HL-60/S4 treated with retinoic acid at 250 ng/mL for 4 days and 3 days (cell line): ENCODE data around the gene ADARB2.

Source experiments
- in situ Hi-C: fragments of 300-500 bp; cut with MboI; formaldehyde crosslinking; loops from 2 replicates; pipeline ENCODE4 v1.7.0; 2022; ENCODE audit warnings: low sequenced_read_pairs

The ADARB2 gene

DNA sequence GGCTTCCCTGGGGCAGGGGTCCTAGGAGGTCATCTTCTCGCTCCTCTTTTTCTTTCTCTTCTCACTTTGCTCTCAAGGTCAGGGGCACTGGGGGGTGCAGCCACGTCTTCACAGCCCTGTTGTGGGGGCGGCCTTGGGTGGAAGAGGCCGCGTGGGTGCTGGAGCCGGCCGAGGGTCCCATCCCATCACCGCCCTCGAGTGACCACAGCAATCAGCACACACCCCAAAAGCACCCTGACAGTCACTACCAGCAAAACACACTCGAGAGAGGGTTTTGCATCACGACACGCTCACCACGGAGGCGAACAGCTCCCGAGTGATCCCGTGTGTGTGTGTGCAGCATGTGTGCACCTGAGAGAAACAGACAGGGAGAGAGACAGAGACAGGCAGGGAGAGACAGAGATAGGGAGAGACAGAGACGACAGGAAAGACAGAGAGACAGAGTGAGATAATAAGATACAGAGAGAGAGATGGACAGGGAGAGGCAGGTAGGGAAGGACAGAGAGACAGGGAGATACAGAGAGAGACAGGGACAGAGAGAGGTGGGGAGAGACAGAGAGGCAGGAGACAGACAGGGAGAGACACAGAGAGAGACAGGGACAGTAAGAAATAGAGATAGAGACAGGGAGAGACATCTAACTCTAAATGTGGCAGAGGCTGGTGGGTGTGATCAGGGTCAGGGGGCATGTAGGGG is 580.3 kb downstream of the ADARB2 start:
- in situ Hi-C loops: no loop called here

DNA sequence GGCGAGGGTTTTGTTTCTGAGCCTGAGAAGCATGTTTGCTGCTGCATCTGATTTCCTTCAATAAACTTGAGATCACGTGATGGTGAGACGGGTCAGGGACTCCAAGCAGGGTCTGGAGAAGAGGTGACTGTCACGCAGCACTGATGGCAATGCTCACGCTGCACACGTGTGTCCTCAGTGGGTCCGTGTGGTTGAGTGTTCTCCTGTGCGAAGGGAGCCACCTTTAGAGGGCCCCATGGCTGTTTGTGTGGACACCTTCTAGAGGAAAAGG is 580.8 kb downstream of the ADARB2 start:
- in situ Hi-C loops: no loop called here

DNA sequence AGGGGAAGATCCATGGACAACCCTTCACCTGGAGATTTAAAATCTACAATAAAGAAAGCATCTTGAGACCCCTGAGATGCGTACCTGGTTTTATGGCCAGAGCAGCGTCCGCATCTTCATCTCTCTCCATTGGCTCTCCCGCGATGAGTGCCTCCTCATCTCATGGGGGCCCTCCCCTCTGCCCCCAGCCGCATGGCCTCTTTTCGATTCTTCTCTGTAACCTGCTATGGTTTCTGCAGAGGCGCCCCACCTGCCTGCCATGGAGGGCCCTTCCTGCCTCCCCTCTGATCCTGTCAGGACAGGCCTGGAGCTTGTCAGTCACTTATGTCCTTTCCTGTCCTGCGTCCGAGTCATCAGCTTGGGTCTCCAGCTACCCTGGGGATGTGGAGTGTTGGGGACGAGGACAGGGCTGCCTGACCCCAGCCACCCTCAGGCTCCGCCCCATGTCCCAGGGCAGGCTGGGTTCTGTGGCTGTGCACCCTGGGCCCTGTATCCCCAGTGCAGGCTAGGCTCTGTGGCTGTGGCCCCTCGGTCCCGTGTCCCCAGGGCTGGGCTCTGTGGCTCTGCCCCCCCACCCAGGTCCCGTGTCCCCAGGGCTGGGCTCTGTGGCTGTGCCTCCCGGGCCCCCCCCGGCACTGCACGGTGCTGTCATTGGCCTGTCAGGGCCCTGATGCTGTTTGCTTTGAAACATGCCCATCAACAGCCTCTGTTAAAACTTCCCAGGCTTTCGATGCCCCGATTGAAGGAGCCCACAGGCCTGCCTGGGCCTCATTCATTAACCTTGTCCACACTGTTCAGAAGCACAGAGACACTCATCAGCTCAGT is 581.3 kb downstream of the ADARB2 start:
- in situ Hi-C loops: no loop called here

DNA sequence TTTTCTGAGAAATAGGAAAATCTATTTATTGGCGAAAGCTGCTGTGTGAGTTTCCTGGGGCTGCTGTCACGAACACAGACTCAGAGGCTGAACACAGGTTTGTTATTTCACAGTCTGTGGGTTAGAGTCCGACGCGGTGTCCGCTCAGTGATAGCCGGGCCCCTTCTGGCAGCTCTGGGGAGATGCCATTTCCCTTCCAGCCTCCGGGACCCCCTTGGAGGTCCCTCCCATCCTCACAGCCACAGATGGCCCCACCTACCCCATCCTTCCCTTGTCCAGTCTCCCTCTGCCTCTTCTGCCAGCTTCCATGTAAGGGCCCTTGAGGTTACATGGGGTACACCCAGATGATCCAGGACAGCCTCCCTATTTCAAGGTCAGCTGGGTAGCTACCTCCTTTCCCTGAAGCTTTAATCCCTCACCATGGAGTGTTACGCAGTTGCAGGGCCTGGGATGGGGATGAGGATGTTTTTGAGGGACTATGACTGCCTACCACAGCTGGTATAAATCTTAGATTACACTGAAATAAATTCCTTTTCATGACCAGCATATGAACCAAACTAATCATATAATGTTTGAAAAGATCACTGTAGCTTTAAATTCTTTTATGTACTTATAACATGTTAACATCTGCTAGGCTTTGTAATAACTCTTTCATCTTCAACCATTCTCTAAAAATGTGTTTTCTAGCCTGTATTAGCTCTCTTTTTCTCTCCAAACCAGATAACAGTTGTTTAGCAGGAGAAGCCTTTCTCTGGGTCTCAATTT is 582.6 kb downstream of the ADARB2 start:
- in situ Hi-C loops: no loop called here

DNA sequence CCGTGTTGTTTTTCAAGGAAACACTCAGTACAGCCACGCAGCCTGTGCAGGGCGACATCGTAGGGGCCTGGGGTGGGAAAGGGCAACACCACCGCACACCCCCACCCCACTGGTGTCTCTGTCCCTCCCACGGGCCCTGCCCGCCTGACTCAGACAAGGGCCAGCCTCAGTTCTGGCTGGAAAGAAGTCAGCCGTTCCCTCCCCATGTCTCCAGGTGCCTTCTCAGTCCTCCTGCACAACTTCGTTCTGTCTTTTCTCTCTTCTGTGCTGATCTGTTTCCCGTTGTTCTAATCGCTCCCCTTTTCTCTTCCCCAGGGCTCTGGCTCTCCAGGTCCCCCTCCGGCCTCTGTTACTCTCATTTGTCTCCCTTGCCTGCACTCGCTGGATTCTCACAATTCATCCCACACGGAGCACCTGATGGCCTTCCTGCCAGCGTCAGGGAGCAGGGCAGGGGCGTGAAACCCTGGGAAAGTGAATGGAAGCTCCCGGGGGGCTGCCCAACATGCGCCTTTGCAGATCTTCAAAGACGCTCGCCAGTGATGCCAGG is 583.4 kb downstream of the ADARB2 start:
- in situ Hi-C loops: no loop called here

DNA sequence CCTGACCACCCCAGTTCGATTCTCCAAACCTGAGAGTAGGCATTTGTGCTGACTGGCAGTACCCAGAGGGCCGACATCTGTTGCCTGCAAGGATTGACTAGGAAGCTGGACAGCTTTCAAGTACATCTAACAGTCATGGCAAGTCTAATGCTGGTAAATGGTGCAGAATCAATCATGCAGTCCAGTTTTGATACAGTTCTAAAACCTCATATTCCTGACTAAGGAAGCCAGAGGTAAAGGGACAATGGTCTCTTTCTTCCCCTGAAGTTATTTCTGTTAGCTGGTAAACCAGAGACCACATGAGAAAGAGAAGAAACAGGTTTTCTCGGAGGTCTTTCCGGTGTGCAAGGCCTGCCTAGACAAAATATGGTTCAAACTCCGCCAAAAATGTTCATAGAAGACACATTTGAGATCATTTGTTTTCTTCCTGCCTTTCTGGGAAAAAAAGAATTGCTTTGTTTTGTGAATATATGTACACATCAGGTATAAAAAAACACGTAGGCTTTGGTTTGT is 584.0 kb downstream of the ADARB2 start:
- in situ Hi-C loops: no loop called here

DNA sequence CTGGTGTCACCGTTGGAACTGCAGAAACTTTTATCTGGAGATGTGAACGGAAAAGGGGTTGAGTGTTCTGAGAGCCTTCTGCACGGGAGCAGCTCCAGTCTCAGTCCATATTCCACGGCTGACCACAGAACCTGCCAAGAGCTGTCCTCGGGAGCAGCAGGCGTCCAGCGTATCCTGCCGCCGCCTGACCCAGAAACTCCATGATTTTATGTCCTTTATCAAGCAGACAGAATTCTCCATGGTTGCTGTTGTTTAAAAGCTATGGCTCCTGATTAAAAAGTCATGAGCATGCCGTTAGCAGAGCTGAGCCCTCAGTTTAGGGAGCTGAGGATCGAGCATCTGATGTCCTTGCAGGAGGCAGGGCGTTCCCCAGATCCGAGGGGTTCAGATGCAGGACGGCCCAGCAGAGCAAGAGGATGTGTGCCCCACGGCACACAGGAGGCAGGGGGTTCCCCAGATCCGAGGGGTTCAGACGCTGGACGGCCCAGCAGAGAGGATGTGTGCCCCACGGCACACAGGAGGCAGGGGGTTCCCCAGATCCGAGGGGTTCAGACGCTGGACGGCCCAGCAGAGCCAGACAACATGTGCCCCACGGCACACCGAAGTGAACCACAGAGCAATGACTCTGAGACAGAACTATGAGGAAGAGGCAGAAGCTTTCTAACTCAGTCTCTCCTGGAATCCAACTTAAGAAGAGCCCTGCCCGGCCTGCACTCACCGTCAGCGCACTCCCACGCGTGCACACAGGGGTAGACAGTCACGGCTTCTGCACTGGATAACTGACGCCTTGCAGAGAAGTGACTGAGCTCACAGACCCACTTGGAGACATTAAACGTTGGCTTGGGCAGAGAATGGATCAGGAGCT is 584.7 kb downstream of the ADARB2 start:
- in situ Hi-C loops: no loop called here

DNA sequence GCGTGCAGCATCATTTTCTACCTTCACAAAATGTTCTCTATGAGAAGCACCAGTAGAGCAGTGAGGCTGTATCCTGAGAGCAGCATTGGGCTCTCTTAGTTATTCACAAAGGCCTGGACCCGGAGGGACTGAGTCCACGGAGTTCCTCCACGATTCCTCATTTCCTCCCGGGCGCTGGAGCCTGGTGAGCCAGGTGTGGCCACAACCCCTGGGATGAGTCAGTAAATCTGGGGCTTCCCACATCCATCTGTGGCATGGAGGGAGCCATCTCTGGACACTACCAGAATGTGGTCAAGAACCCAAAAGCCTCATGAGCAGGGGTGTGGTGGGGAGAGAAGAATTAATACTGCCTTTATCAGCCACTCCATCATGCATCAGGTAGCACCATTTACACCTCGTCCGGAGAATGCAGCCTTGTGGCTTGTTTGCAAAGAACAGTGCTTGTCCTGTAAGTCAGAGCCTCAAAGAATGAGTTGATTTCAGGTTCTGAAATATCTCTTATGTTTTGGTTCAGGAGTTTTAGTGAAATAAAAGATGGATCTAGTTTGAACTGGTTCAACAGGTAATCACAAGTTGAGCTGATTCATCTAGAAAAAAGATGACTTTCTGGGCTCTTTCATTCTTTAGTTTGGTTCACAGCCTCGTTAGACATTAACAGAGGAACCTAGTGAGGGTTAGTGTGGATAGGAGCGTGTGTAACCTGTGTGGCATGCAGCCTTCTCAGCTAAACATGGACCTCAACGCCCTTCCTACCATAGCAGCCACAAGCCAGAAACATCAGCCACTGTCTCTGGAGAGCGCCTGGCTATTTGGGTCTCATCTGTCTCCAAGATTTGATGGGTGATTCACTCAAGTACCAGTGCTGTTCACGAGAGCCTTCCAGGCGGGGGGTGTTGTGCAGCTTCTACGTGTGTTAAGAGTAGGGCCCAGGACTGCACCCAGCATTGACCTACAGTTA is 586.0 kb downstream of the ADARB2 start:
- in situ Hi-C loops: no loop called here

DNA sequence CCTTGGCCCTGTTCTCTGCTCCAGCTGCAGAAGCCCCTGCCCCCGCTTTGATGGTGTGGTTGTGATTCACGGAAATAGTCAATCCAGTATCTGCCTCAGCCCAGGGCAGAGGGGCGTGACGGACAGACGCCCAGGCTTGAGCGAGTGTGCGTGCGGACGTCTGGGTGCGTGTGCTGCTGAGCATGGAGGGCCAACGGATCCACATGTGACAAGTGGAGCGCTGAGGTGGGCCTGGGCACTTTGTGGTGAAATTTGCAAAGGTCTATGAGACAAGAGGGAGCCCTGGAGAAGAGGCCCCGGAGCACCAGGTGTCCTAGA is 586.7 kb downstream of the ADARB2 start:
- in situ Hi-C loops: no loop called here

DNA sequence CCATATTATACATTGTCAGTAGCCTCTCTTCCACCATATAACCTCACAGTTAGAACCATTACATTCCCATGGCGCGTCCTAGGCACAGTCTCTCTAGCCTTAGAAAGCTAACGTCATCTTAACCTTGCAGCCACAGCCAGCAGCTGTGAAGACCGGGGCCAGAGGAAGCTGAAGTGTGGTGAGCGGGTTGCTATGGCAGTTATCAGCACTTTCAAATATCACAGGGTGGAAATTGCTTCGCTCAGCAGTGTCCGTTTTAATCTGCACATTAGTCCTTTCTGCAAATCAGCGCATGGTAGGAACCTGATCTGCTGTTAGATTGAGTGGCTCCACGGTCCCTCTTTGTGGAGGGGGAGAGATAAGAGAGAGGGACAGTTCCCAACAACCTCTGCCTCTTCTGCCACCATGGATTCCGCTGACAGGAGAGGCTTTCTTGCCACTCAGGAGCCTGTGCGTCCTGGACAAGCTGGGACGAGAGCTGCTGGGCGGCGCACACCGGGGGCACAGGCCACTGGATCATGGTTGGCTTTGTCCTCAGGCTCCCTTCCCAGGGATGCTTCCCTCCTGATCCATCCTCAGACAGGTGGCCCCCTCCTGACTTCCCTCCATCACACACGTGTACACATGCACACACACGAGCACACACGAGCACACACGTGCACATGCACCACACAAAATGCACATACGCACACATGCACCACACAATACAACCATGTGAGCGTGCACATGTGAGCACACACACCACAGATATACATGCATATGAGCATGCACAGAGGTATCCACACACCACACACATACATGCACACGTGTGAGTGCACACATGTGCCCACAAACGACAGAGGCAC is 587.3 kb downstream of the ADARB2 start:
- in situ Hi-C loops: no loop called here

DNA sequence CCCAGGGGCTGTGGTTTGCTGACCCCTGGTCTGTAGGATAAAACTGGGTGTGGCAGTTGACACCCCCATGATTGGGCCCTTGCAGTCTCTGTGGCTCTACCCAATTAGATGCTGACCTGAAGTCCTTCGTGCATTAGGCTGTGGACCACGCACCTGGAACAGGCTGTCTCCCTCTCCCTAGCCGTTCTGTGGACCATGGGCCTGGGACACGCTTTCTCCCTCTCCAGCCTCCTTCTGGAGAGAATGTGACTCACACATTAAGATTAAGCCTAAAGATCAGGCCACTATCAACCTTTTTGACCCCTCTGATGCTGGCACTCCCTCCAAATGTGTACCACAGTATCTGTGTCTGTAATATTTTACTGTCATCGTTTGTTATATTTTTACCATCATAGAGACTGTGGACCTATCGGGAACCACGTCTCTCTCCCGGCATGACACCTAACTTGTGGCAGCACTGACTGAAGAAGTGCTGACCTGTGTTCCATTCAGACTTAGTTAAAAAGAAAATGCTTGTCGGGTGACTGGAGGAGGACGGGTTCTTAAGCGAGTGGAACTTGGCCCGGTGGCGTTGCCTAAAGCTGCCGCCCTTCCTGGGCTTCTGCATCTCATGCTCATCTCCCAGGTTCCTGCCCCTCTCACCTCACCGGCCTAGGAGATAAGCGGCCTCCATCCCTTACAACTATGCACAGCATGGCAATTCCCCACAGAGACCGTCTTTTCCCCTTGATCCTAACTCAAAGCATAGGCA is 588.3 kb downstream of the ADARB2 start:
- in situ Hi-C loops: no loop called here

DNA sequence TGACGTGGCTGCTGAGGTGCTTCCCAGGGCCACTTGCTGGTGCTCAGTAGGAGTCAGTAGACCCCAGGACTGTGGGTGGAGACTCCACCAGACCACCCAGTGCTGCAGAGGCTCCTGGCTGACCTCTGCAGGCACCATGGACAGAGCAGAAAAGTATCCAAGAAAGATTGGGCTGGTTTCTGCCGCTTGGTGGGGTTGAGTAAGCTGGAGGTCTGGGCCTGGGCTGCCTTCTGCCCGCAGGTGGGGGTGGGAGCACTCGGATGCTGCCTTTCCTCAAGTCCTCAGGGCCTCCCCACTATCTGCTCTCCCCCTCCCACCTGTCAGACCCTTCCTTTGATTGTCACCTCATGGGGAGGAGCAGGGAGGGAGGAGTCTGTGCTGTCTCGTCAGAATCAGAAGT is 589.5 kb downstream of the ADARB2 start:
- in situ Hi-C loops: no loop called here

DNA sequence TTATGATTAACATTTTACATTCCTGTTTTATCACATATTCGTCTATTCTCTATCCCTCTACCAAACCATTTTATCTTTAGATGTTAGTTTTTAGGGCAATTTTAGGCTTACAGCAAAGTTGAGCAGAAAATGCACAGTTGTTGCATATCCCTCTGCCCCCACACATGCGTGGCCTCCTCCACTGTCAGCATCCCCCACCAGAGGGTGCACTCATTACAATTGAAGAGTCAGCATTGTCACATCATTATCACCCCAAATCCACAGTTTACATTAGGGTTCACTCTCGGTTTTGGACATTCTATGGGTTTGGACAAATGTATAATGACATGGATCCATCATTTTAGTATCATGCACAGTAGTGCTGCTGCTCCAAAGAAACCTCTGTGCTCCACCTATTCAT is 594.7 kb downstream of the ADARB2 start:
- in situ Hi-C loops: no loop called here

DNA sequence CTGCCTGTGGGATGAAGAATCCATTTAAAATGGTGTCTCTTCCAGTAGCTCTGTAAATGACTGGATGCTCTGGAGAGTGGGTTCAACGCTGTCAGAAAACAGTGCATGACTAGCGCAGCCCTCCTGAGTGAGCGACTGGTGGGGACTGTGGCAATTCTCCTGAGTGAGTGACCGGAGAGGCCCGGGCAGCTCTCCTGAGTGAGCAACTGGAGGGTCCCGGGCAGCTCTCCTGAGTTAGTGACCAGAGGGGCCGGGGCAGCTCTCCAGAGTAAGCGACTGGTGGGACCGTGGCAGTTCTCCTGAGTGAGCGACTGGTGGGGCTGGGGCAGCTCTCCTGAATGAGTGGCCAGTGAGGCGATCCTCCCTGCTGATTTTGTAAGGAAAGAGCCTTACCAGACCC is 595.6 kb downstream of the ADARB2 start:
- in situ Hi-C loops: no loop called here

DNA sequence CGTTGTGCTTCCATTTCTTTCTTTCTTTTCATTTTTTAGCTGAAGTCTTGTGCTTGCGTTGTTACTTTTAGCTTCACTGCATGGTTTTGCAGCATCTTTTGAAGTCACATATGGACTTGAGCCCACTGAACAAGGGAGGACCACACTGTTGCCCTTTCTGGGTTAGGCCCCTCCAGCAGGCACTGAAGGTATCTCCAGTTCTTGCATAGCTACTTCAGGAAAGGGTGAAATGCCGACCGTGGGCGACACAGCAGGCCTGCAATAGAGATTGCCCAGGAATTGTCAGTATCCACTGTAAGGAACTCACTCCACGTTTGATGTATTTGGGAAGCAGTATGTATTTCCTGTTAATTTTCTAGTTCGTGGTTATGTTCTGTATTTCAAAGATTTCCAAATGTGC is 596.1 kb downstream of the ADARB2 start:
- in situ Hi-C loops: no loop called here

DNA sequence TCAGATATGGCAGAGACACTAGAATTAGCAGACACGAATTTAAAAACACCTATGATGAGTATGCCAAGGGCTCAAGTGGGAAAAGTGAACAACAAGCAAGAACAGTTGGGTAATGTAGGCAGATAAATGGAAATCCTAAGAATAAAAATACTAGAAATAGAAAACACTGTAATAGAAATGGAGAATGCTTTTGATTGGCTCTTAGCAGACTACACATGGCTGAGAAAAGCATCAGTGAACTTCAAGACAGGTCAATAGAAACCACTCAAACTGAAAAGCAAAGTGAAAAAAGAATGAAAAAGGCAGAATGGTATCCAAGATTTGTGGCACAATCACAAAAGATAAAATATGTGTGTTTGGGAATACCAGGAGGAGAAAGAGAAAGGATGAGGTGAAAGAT is 598.8 kb downstream of the ADARB2 start:
- in situ Hi-C loops: no loop called here

DNA sequence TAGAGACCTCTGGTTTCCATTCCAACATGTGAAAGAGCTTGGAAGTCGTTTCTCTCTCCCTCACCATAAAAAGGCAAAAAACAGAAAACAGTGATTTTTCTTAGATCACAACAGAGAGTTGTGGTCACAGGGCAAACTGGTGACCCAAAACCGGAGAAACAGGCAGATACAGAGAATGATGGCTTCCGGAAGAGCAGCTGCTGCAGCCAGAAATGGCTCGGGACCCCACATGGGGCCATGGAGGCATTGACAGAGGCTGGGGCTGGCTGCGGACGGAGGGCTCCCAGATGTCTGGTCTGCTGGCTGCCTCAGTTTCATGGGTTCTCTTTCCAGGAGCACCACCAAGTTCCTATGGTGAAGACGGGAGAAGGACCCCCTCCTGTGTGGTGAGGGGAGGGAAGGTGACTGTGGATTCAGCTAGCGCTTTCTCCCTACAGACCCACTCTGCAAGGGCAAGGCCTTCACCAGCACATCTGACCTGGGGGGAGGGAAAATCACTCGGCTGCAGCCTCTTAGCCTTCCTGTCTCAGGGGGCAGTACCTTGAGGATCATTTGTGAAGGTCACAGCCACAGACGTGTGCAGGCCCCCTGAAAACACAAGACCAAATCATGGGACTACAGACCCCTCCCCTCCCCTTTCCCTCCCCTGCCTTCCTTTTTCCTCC is 599.7 kb downstream of the ADARB2 start:
- in situ Hi-C loops: no loop called here
